Measurements from ENCODE around the gene TUBA1B.

Gene TUBA1B

DNA sequence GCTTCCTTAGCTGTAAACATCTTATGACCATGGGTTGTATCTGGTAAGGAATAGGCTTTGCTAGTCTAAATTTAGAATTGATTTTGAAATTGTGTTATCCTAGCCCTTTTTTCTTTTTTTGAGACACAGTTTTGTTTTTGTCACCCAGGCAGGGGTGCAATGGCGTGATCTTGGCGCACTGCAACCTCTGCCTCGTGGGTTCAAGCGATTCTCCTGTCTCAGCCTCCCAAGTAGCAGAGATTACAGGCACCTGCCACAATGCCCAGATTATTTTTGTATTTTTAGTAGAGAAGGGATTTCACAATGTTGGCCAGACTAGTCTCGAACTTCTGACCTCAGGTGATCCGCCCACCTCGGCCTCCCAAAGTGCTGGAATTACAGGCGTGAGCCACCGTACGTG is 2.4 kb upstream of the TUBA1B start:
- peak overlapping the region; percentile 73 for H3K4me3 ChIP-seq (ENCODE audit: low read length)
- peaks cover 2% of the 10 kb centered on the region; the same call in 1 of the 2 replicates for H3K27me3 ChIP-seq (ENCODE audit: control insufficient read depth, low read length)
- no peaks in the 10 kb centered on the region for H3K9me2 ChIP-seq (replicated peaks; ENCODE audit: control insufficient read depth, low read length)
- peaks cover 14% of the 10 kb centered on the region for H4K20me1 ChIP-seq (ENCODE audit: control insufficient read depth, insufficient read depth, low read depth, low read length)
- H3K4me1 ChIP-seq (ENCODE audit: control insufficient read depth, low read length), result peaks cover 27% of the 10 kb centered on the region
- peaks cover 31% of the 10 kb centered on the region for H3K36me3 ChIP-seq (ENCODE audit: control insufficient read depth, low read length)
- peak overlapping the region; percentile 81 for H3K27ac ChIP-seq (ENCODE audit: low read depth, low read length)
- H3K79me2 ChIP-seq (ENCODE audit: control insufficient read depth, low read length), result peaks cover 66% of the 10 kb centered on the region
- H3K9me3 ChIP-seq (ENCODE audit: control insufficient read depth, insufficient read depth, low read length), result no peaks in the 10 kb centered on the region
- H3F3A ChIP-seq (ENCODE audit: control insufficient read depth, insufficient read depth), result peaks cover 48% of the 10 kb centered on the region
- no peak for TF ChIP-seq EZH2phosphoT487 (IDR thresholded peaks at IDR 0.05; ENCODE audit: borderline replicate concordance, low read length)
- TF ChIP-seq, protein P1, sequence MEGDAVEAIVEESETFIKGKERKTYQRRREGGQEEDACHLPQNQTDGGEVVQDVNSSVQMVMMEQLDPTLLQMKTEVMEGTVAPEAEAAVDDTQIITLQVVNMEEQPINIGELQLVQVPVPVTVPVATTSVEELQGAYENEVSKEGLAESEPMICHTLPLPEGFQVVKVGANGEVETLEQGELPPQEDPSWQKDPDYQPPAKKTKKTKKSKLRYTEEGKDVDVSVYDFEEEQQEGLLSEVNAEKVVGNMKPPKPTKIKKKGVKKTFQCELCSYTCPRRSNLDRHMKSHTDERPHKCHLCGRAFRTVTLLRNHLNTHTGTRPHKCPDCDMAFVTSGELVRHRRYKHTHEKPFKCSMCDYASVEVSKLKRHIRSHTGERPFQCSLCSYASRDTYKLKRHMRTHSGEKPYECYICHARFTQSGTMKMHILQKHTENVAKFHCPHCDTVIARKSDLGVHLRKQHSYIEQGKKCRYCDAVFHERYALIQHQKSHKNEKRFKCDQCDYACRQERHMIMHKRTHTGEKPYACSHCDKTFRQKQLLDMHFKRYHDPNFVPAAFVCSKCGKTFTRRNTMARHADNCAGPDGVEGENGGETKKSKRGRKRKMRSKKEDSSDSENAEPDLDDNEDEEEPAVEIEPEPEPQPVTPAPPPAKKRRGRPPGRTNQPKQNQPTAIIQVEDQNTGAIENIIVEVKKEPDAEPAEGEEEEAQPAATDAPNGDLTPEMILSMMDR (IDR thresholded peaks at IDR 0.05; ENCODE audit: low read depth, low read length, poor library complexity, severe bottlenecking), result no peak
- peak overlapping the region; percentile 66 for H3K4me2 ChIP-seq (ENCODE audit: low read length)

DNA sequence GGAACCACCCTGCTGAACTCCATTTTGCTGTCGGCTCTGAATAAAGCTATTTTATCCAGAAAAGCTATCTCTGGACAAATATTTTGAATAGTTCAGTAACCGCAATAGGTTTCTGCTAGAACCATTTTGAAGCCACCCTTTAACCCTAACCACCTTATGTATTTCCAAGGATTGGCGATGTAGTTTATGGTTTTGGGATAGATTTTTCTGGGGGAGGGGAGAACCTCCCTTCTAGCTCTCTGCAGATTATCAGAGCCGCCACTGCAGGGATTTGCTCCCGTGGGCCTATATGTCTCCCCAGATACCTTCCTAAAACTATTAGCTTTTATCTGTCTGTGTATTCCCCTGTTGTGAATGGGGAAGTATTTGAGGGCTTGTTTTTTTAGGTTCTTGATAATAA is 1.8 kb upstream of the TUBA1B start:
- Histone ChIP-seq H3K79me2 (ENCODE audit: control insufficient read depth, low read length) (peaks cover 66% of the 10 kb centered on the region), H3F3A (ENCODE audit: control insufficient read depth, insufficient read depth) (peaks cover 48% of the 10 kb centered on the region), H3K9me3 (ENCODE audit: control insufficient read depth, insufficient read depth, low read length) (no peaks in the 10 kb centered on the region), H4K20me1 (ENCODE audit: control insufficient read depth, insufficient read depth, low read depth, low read length) (peaks cover 14% of the 10 kb centered on the region), H3K27me3 (ENCODE audit: control insufficient read depth, low read length) (peaks cover 2% of the 10 kb centered on the region; the same call in 1 of the 2 replicates), H3K27ac (ENCODE audit: low read depth, low read length) (peak overlapping the region; percentile 81), H3K4me2 (ENCODE audit: low read length) (peak overlapping the region; percentile 66), H3K4me3 (ENCODE audit: low read length) (peak overlapping the region; percentile 73), H3K4me1 (ENCODE audit: control insufficient read depth, low read length) (peaks cover 27% of the 10 kb centered on the region), H3K36me3 (ENCODE audit: control insufficient read depth, low read length) (peaks cover 32% of the 10 kb centered on the region), H3K9me2 (replicated peaks; ENCODE audit: control insufficient read depth, low read length) (no peaks in the 10 kb centered on the region)
- TF ChIP-seq, protein P1 (IDR thresholded peaks at IDR 0.05; ENCODE audit: low read depth, low read length, poor library complexity, severe bottlenecking), result no peak

DNA sequence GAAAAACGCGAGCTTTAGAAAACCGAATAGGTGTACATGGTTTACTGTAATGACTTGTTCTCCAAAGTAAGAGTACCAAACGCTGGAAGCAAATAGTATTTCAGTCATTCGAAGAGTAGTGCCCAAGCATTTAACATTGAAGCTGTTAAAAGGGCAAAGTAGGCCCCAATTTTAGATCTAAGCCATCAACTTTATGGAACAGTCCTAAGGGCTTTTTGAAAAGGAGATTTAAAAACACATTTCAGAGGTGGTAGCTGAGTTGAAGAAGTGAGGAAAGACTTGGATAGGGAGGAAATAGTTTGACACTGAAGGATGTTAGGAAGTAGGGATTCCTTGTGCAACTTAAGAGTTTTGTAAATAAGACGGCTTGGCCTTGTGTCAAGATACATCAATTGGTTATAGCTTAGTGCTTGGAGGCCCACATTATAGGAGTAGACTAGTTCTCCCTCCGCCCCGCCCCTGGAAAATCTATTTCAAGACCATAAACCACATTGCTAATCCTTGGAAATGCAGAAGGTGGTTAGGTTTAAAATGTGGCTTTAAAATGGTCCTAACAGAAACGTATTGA is 783 bp upstream of the TUBA1B start:
- H3K27ac ChIP-seq (ENCODE audit: low read depth, low read length), result peak overlapping the region; percentile 81
- peaks cover 14% of the 10 kb centered on the region for H4K20me1 ChIP-seq (ENCODE audit: control insufficient read depth, insufficient read depth, low read depth, low read length)
- H3K4me3 ChIP-seq (ENCODE audit: low read length), result peak overlapping the region; percentile 73
- TF ChIP-seq, protein P1 (IDR thresholded peaks at IDR 0.05; ENCODE audit: low read depth, low read length, poor library complexity, severe bottlenecking), result no peak
- TF ChIP-seq EZH2phosphoT487 (IDR thresholded peaks at IDR 0.05; ENCODE audit: borderline replicate concordance, low read length), result no peak
- H3K9me3 ChIP-seq (ENCODE audit: control insufficient read depth, insufficient read depth, low read length), result no peaks in the 10 kb centered on the region
- peaks cover 2% of the 10 kb centered on the region; the same call in 1 of the 2 replicates for H3K27me3 ChIP-seq (ENCODE audit: control insufficient read depth, low read length)
- peaks cover 36% of the 10 kb centered on the region for H3K4me1 ChIP-seq (ENCODE audit: control insufficient read depth, low read length)
- peaks cover 55% of the 10 kb centered on the region for H3F3A ChIP-seq (ENCODE audit: control insufficient read depth, insufficient read depth)
- H3K36me3 ChIP-seq (ENCODE audit: control insufficient read depth, low read length), result peaks cover 40% of the 10 kb centered on the region
- peaks cover 63% of the 10 kb centered on the region for H3K79me2 ChIP-seq (ENCODE audit: control insufficient read depth, low read length)
- peak overlapping the region; percentile 66 for H3K4me2 ChIP-seq (ENCODE audit: low read length)
- H3K9me2 ChIP-seq (replicated peaks; ENCODE audit: control insufficient read depth, low read length), result no peaks in the 10 kb centered on the region

Measured in DOHH2 (cell line).